Smooth muscle cell (in vitro differentiated cells): ENCODE measurements around the gene GPC6. TPM values are rescaled to one million over a fixed set of nuclear protein-coding genes. Genes with fewer than 3 reads are reported as not detected.

Source experiments
- DNase-seq: peaks from one replicate; lab custom pipeline; 2025; ENCODE audit not compliant: unreplicated experiment; lab: John Stamatoyannopoulos, UW
- H2AFZ ChIP-seq: fragments of 200-600 bp; sonication (generic); 2 replicates; pipeline ENCODE4 v1.6.0; 2016; ENCODE audit warnings: antibody characterized with exemption, low read depth, mild to moderate bottlenecking
- H3F3A ChIP-seq: fragments of 200-600 bp; sonication (generic); 2 replicates; pipeline ENCODE4 v1.6.0; 2017; ENCODE audit warnings: antibody characterized with exemption, low read depth
- H3K27ac ChIP-seq: fragments of 200-600 bp; sonication (generic); 2 replicates; pipeline ENCODE4 v1.5.1; 2016; ENCODE audit warnings: low read depth, mild to moderate bottlenecking
- H3K27me3 ChIP-seq: fragments of 200-600 bp; sonication (generic); 2 replicates; pipeline ENCODE4 v1.6.1; 2016; ENCODE audit warnings: low read depth, mild to moderate bottlenecking
- H3K36me3 ChIP-seq: fragments of 200-600 bp; sonication (generic); 2 replicates; pipeline ENCODE4 v1.5.1; 2016; ENCODE audit warnings: low read depth
- H3K4me1 ChIP-seq: fragments of 200-600 bp; sonication (generic); 2 replicates; pipeline ENCODE4 v1.5.1; 2016; ENCODE audit warnings: low read depth
- H3K4me2 ChIP-seq: fragments of 200-600 bp; sonication (generic); 2 replicates; pipeline ENCODE4 v1.6.0; 2016; ENCODE audit warnings: mild to moderate bottlenecking
- H3K4me3 ChIP-seq: fragments of 200-600 bp; sonication (generic); 2 replicates; pipeline ENCODE4 v1.5.1; 2016; ENCODE audit warnings: mild to moderate bottlenecking
- H3K79me2 ChIP-seq: fragments of 200-600 bp; sonication (generic); 2 replicates; pipeline ENCODE4 v1.6.0; 2016; ENCODE audit warnings: low read depth, mild to moderate bottlenecking
- H3K9ac ChIP-seq: fragments of 200-600 bp; sonication (generic); 2 replicates; pipeline ENCODE4 v1.6.0; 2016; ENCODE audit warnings: low read depth
- H3K9me3 ChIP-seq: fragments of 200-600 bp; sonication (generic); replicated peaks from 2 replicates; pipeline ENCODE4 v1.5.1; 2016; ENCODE audit warnings: low read depth
- H4K20me1 ChIP-seq: fragments of 200-600 bp; sonication (generic); 2 replicates; pipeline ENCODE4 v1.6.0; 2016; ENCODE audit warnings: low read depth
- WGBS: methylation state at CpG from one replicate; pipeline ENCODE4 v1.1.7; 2016; ENCODE audit warnings: low lambda C conversion rate; 5-methylcytosine and 5-hydroxymethylcytosine counted together
- polyA plus RNA-seq: library from polyadenylated mRNA; unstranded; fragments of >200 nt; fragmentation: Nextera tagmentation; extraction: Ambion mirVana; gene quantifications from 2 replicates; pipeline ENCODE4 v1.2.1, GENCODE V29; 2016
- total RNA-seq: library from RNA; depleted of rRNA; stranded (reverse); fragments of >200 nt; gene quantifications from 2 replicates; pipeline ENCODE4 v1.2.3, GENCODE V29; 2014
- TF ChIP-seq, protein P1 (sequence below): fragments of 200-600 bp; sonication (generic); IDR thresholded peaks from 2 replicates; pipeline ENCODE4 v1.5.1; 2017; ENCODE audit warnings: borderline replicate concordance, mild to moderate bottlenecking, antibody characterized with exemption; ENCODE audit not compliant: insufficient read depth, poor library complexity, severe bottlenecking

The GPC6 gene
- total and polyA plus RNA-seq, 2 experiments from 2014 or later, result 19.7 to 68.5 TPM

DNA sequence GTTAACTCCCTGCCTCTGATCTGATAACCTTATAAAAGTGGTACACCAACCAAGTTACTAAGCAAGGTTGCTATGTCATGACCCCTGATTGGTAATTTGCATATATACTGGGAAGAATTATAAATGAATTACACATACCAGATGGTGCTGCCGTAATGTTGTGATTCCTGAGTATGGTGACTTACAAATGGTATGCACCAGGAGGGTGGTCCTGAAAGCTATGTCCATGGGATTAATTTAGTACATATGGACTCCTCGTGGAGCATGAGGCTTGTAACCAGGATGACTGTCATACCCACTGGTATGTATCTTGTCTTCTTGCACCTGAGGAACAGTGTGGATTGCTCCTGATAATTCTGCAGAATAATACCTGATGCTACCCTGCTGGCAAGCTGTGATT is 240.6 kb downstream of the GPC6 start:
- H3K4me2 ChIP-seq, result no peak overlapping the region
- H2AFZ ChIP-seq, result no peak overlapping the region
- DNase-seq, result no peak
- H3K9ac ChIP-seq, result no peak overlapping the region
- H3K27ac ChIP-seq, result no peak overlapping the region
- H3K4me3 ChIP-seq, result no peak overlapping the region
- WGBS, result 80% methylated on average over 2 of the region's 2 CpGs
- no peaks in the 10 kb centered on the region for H3K4me1 ChIP-seq
- no peaks in the 10 kb centered on the region for H3F3A ChIP-seq
- TF ChIP-seq, protein P1, sequence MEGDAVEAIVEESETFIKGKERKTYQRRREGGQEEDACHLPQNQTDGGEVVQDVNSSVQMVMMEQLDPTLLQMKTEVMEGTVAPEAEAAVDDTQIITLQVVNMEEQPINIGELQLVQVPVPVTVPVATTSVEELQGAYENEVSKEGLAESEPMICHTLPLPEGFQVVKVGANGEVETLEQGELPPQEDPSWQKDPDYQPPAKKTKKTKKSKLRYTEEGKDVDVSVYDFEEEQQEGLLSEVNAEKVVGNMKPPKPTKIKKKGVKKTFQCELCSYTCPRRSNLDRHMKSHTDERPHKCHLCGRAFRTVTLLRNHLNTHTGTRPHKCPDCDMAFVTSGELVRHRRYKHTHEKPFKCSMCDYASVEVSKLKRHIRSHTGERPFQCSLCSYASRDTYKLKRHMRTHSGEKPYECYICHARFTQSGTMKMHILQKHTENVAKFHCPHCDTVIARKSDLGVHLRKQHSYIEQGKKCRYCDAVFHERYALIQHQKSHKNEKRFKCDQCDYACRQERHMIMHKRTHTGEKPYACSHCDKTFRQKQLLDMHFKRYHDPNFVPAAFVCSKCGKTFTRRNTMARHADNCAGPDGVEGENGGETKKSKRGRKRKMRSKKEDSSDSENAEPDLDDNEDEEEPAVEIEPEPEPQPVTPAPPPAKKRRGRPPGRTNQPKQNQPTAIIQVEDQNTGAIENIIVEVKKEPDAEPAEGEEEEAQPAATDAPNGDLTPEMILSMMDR, result no peak
- H3K79me2 ChIP-seq, result peaks cover 33% of the 10 kb centered on the region
- no peaks in the 10 kb centered on the region for H4K20me1 ChIP-seq
- H3K9me3 ChIP-seq, result peaks cover 10% of the 10 kb centered on the region
- H3K27me3 ChIP-seq, result no peaks in the 10 kb centered on the region
- no peaks in the 10 kb centered on the region for H3K36me3 ChIP-seq

DNA sequence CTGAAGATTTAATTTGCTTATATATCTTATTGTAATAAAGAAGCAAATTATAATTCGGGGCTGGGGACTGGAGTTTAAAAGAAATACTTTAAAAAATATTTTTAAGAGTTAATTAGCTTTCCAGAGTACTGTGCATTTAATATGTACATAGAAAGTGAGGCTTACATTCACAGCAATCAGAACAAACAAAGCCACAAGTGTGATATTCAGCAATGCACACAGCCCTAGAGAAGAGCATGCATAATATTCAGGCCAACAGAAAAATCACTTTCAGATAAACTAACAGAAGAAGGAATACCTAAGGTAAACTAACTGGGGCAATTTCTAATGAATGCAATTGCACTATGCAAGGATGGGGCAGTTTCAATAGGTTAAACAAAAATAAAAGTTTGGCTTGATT is 241.8 kb downstream of the GPC6 start:
- no peak for DNase-seq
- Histone ChIP-seq H3K4me3 (no peak overlapping the region), H3K4me2 (no peak overlapping the region), H3K36me3 (no peaks in the 10 kb centered on the region), H3K9ac (no peak overlapping the region), H3K9me3 (peaks cover 10% of the 10 kb centered on the region), H3K27me3 (no peaks in the 10 kb centered on the region), H4K20me1 (peaks cover 3% of the 10 kb centered on the region), H3K79me2 (peaks cover 38% of the 10 kb centered on the region), H3F3A (no peaks in the 10 kb centered on the region), H2AFZ (no peak overlapping the region), H3K27ac (no peak overlapping the region), H3K4me1 (no peaks in the 10 kb centered on the region)
- WGBS, result 92% methylated on average over 1 of the region's 1 CpG
- TF ChIP-seq, protein P1, result no peak

DNA sequence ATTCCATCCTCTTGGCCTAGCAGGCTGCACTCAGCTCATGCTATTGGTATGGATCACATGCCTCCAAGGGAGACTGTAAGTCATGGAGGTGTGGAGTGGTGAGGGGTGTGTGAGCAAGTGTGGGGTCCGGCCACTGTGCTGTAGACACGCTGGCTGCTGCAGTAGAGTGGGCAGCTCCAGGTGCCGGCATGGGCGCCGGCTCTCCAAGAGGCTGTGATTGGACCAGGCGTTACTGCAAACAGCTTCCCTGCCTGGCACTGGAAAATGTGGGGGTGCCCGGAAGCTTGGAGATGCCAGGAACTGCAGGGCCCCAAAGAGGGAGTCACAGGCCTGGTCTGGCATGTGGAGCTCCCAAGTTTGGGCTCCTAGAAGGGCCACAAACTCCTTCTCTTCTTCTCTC is 245.7 kb downstream of the GPC6 start:
- Histone ChIP-seq H3K4me1 (peaks cover 9% of the 10 kb centered on the region), H3K79me2 (peaks cover 50% of the 10 kb centered on the region), H3F3A (no peaks in the 10 kb centered on the region), H3K9ac (no peak overlapping the region), H4K20me1 (peaks cover 22% of the 10 kb centered on the region), H3K27ac (no peak overlapping the region), H3K4me3 (no peak overlapping the region), H3K27me3 (no peaks in the 10 kb centered on the region), H3K4me2 (no peak overlapping the region), H2AFZ (no peak overlapping the region), H3K36me3 (no peaks in the 10 kb centered on the region), H3K9me3 (peaks cover 10% of the 10 kb centered on the region)
- TF ChIP-seq, protein P1, result no peak
- DNase-seq, result no peak
- 96% methylated on average over 7 of the region's 7 CpGs for WGBS

DNA sequence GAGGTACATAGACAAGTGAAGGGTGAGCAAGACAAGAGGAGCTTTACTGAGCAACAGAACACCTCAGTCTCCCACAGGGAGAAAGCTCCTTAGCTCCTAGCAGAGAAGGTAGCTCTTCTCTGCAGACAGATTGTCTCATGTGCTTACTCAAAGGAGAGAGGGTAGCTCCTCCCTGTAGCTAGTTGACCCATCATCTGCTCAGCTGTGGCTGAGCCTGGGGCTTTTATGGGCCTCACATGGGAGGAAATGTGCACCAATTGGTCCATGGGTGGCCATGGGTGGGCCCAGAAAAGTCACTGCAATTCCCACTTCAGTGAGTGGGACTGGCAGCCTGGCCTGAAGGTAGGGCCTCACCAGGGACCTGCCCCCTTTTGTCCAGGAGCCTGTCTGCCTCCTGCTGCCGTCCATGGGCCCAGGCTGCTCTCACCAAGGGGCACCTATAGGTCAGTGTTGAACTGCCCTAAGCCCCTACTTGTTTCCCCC is 246.2 kb downstream of the GPC6 start:
- H3K36me3 ChIP-seq, result no peaks in the 10 kb centered on the region
- H3K79me2 ChIP-seq, result peaks cover 56% of the 10 kb centered on the region

More for the DNA sequence above, 246.2 kb downstream of the GPC6 start:
- WGBS, result 85% methylated on average over 1 of the region's 1 CpG
- Histone ChIP-seq H3K4me3 (no peak overlapping the region), H3K4me1 (peaks cover 11% of the 10 kb centered on the region), H2AFZ (no peak overlapping the region), H3K4me2 (no peak overlapping the region), H3F3A (no peaks in the 10 kb centered on the region), H3K27ac (no peak overlapping the region), H3K27me3 (no peaks in the 10 kb centered on the region), H4K20me1 (peaks cover 22% of the 10 kb centered on the region), H3K9me3 (peaks cover 10% of the 10 kb centered on the region), H3K9ac (no peak overlapping the region)
- TF ChIP-seq, protein P1, result no peak
- DNase-seq, result no peak
